HG03095 (cell line): ENCODE data around the gene FGFBP2.
A peak's percentile ranks its signal among the peaks of the same experiment; 100 is the strongest.

Source experiments
- ATAC-seq: cut with Tn5 transposase; IDR thresholded peaks from one replicate; pipeline ENCODE4 v1.9.1; 2021; ENCODE audit warnings: moderate library complexity; ENCODE audit not compliant: unreplicated experiment

Gene FGFBP2, protein sequence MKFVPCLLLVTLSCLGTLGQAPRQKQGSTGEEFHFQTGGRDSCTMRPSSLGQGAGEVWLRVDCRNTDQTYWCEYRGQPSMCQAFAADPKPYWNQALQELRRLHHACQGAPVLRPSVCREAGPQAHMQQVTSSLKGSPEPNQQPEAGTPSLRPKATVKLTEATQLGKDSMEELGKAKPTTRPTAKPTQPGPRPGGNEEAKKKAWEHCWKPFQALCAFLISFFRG

DNA sequence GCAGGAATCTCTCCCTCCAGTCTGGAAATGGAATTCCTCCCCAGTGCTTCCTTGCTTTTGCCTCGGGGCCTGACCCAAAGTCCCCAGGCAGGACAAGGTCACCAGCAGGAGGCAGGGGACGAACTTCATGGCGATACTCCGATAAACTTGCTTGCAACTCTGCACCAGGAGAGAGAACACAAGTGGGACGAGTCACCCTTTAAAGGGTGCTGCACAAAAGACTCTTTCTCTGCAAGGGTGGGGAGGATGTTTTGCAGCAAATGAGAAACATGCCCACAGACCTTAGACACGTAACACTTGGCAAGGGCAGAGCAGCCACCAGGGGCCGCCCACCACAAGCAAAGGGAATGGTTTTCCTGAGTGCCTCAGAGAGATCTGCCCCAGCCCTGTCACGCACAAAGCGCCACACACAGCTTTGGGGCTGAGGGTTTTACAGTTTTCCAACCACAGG, at the start of gene FGFBP2:
TSS of gene FGFBP2 (minus strand) at position 175 of the 451 bp plus-strand sequence. CDS start at position 129, 46 bp downstream.
- peak; percentile 38 for ATAC-seq

GRCh38 chr4:16011173-16011572, 48.2 kb upstream of the FGFBP2 start:
- no peak for ATAC-seq

DNA sequence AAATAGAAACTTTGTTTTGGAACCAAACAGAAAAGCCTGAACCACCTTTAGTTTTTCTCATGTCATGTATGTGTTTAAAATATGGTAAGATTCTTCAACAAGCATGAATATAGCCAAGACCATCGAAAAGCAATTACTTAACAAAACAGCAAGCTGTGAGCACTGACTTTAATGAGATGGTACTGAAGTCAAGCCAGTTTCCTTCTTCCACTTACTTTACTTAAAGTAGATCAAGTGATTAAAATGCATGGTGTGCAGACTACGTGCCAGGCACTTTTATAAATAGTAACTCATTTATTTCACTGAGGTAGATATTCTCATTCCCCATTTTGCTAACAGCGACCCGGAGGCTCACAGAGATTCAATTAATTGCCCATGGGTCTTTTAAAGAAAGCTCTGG, 46.2 kb upstream of the FGFBP2 start:
- ATAC-seq, result no peak

- ATAC-seq, result no peak
Observed at GRCh38 chr4:16007471-16008095, 44.6 kb upstream of the FGFBP2 start.

DNA sequence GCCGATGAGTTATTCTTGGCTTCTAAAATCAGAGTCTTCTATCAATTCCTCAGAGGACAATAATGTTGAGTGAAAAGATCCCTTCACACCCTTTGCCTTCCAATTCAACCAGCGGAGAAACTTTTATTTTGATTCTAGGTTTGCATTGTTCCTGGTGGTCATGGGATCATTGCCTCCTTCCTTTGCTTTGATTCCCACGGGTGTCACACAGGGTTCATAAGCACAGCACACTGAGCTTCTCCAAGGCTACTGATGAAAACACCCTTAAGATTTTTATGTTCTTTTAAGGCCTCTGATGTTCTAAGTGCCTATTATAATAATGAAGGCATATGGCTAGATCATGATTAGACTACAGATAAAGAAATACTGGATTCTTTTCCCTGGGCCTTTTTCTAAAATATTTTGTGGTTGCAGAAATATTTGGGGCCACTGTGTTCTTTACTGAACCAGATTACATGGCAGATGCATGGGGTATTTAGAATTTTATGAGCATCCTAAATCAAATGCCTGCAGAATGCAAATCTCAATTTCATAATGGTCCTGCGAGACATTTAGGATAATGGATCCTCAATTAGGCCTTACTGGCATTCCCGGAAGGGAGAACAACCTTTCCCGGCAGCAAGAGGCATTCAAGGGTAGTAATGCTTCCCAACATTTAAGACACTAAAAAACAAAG, 43.9 kb upstream of the FGFBP2 start:
- ATAC-seq, result no peak

DNA sequence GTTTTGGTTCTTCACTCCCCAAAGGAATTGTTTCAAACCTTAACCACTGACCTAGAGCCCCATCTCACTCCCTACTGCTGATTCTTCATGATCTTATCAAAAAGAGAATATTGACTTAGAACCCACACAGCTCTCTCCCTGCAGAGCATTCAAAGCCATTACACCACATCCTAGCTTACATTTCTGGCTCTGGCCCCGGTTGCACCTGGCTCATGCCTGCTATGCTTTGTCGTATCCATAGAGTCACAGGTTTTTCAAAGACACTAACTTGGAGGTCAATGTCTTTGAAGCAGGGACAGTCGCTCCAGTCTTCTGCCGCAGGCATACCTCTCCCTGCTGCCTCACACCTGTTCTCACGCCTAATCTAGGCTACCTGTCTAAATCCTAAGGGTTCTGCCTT, 42.7 kb upstream of the FGFBP2 start:
- no peak for ATAC-seq

DNA sequence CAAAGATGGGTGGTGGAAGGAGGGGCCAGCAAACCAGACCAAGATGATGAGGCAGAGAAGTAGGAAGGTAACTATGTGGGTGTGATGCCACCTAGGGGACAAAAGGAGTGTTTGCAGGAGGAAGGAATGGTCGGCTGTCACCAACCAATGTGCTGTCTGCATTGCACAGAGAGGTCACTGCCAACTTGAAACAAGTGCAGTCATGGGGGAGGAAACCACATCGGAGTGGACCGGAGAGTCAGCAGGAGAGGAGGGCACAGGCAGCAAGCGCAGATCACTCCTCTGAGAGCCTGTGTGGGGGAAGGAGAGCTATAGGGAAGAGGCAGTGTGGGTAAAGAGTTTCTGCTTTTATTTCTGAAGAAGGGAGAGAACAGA, 38.5 kb upstream of the FGFBP2 start:
- peak; percentile 88 for ATAC-seq

- no peak for ATAC-seq
Observed at GRCh38 chr4:16000708-16001483, 37.9 kb upstream of the FGFBP2 start.

DNA sequence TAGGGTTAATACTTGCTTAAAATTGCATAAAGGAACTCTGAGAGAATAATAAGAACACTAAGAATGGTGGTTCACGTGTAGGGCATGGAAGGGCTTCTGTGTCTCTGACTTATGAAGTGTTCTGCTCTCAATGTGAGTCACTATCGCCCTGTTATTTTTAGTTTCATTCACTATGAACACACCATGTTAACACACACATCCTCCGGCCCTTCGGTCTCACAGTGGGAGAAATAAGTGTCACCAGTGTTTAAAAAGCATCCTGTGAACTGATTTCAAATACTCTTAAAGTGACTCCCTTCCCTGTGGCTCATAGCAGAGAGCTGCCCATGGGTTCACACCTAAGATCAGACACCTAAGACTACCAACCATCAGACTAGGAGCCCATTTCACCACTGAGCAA, 33.8 kb upstream of the FGFBP2 start:
- ATAC-seq, result no peak

DNA sequence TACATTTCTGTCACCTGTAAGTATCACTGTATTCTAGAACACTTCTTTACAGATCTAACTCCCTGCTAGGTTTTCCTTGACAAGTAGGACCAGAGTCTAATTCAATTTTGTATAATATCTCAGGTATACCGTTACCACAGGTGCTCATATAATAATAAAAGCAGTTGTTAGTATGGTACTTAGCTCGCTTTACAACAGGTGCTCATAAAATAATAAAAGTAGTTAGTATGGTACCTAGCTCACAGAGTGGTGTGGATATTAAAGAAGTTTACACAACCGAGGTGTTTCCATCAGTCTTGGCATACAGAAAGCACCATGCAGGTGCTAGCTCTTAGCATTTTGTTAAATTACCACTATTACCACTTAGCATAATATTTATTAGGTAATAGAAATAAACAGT, 32.9 kb upstream of the FGFBP2 start:
- ATAC-seq, result no peak

- no peak for ATAC-seq
Observed at GRCh38 chr4:15992167-15992485, 29.2 kb upstream of the FGFBP2 start.

DNA sequence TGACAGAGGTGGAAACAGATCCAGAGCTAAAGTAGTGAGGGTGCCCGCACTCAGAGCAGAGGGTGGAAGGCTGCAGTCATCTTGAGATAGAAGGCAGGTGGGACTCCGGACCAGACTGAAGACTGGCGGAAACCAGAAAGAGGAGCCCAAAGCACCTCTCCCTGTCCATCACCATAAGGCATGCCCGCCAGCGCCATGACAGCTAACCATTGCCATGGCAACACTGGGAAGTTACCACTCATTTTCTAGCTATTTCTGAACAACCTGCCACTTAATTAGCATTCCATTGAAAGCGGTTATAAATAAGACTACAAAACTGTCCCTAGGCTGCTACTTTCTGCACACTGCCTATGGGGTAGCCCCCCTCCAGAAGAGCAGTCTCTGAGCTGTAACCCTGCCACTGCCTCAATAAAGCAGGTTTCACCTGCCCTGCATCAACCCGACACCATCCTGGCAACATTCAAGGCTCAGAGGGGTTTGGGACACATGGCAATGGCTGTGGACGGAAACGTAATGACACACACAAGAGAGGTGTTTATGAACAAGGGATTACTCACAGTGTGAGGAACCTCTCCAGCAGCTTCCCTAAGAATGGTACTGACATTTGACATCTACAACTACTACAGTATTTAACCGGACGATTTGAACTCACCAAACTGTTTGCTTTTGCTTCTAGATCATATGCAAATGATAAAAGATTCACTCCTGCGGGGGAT, 27.8 kb upstream of the FGFBP2 start:
- ATAC-seq, result no peak

GRCh38 chr4:15989424-15989823, 26.4 kb upstream of the FGFBP2 start:
- no peak for ATAC-seq

DNA sequence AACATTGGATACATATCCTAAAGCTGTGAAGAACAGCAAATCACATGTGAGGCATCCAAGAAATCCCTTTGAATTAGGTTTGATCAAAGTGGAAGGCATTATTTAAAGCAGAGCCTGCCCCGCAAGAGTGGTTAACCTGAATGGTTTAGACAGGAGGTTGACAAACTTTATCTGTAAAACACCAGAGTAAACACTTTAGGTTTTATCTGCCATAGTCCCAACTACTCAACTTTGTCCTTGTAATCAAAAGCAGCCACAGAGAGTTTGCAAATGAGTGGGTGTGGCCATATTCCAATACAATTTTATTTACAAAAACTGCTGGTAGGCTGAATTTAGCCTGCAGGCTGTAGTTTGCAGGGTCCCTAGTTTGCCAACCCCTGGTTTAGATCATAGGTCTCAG, 25.2 kb upstream of the FGFBP2 start:
- ATAC-seq, result no peak

DNA sequence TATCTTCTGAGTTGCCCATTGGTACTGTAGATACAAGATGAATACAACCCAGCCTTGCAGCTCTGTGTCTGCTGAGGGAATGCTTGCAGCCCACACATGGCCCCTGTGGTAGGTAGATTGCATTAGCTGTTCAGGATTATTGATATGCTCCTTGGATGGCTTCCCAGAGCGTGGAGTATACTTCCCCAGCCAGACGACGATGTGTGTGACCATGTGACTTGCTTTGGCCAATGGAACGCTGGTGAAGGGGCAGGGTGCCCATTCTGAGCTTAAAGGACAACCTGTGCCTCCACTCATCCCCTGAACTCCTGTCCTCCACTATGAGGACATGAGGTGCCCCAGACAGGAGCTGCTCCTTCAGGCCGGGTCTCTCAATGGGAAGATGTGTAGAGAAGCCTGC, 23.9 kb upstream of the FGFBP2 start:
- no peak for ATAC-seq

DNA sequence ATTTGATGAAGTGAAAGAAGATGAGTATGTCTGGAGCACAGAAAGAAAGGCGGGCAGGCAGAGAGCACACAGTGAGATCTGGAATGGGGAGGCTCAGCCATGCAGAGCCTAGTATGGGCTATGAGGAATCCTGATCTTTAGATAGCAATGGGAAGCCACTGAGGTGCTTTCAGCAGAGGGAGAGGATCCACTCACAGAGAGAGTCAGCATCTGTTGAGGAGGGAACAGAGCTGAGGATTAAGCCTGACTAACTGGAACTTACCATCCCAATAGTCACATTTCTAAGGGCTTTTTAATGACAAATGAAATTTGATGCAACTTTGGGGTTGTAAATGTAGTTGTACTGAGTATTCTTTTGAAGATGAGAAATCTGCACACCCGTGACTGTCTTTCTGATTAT, 20.6 kb upstream of the FGFBP2 start:
- no peak for ATAC-seq

GRCh38 chr4:15982842-15983524, 20.0 kb upstream of the FGFBP2 start:
- ATAC-seq, result no peak

DNA sequence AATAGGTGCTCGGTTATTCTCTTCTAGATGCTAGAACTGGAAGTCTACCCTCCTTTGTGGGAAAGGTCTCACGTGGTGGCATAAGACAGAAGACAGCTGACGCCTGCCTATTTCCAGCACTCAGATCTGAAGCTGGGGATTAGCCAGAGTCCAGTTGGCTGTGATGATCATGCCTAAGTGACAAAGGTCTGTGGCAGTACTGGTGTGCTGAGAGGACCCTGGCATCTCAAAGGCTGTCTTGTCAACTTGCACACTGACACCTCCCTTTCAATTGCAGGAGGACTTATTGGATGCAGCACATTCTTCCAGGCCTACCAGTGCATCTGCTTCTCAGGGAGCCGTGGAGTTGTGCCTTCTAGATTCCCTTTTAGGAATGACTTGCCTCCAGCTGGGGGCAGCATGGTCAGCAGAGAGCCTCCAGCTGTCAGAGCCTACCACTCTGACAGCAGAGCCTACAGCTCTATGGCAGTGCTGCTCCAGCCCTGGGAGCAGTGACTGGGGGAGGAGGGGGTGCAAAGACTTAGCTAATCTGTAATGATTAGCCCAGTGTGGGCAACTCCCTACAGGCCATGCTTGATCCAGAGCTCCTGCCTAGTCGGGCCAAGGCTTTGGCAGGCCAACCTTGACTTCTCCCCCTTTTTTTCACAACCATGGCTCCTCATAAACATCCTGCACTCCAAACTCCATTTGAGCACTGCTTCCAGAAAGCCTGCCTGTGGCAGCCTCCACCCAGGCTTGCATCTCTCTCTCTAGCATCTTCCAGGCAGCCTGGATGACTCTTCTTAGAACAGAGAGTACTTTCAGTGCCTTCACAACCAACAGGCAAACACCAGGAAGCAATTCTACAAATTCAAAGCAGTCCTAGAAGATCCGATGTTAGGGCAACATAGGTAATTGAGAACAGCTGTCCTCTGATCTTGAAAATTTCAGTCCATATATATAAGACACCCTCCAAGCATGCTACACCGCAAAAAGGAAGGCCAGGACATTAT, 13.8 kb upstream of the FGFBP2 start:
- no peak for ATAC-seq

DNA sequence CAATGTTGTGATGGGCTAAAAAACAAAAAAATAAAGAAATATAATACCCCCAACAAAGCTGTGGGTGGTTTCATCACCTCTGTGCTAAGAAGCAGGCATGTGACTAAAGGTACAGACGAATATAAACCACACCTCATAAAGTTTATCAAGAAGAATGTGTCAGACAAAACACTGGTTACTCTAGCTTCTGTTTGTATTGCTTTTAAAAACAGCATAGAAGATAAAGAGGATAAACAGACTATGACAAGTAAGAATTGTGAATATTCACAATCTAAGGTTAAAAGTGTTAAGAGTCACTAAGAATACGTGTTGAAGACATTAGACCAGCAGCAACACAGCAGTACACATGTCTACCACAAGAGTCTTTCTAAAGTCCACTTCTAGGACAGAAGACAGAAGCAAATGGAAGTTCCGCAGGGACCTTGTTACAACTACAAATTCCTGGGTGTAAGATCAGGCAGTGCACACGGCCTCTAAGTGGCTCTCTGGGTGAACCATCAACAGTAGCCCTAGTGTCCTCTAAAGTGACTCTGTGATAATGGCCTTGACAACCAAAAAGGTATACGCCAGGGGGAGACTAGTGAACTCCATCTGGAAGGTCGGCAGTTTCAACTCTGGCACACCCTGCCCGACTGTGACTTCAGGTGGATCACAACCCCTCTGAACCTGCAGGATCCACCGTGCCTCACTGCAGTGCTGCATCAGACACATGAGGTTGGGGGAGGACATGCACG, 8.3 kb upstream of the FGFBP2 start:
- ATAC-seq, result no peak
